ENCODE measurements around the gene ARHGEF2. TPM values are rescaled to one million over a fixed set of nuclear protein-coding genes. Genes with fewer than 3 reads are reported as not detected.

The ARHGEF2 gene
- polyA plus RNA-seq, 2 of the 4 experiments (the other 2 are of a cell fraction) = 21.3 to 67.4 TPM

- Histone ChIP-seq H3K4me1 (peaks cover 63% of the 10 kb centered on the region), H3K4me3 (no peak overlapping the region), H3K27ac (no peak overlapping the region), H3K4me2 (no peak overlapping the region), H3K9me3 (no peaks in the 10 kb centered on the region)
- DNase-seq (ENCODE audit: low read depth in 1 of 2, low spot score in 1 of 2) (no peak), ATAC-seq (no peak), FAIRE-seq (no peak)
- TF ChIP-seq ELK1 (IDR thresholded peaks at IDR 0.05; ENCODE audit: low read depth, low read length) (no peak), RAD21 (conservative IDR thresholded peaks at IDR 0.05 in 1 of 2, IDR thresholded peaks at IDR 0.05 in 1 of 2) (peak in 1 of 2 experiments; percentile 33; a peak in 2 of 5 replicates)
- ChIA-PET CTCF (interaction anchor here (1.0 to 6.4 kb wide), 4 partner anchors 12 to 124 kb away, joined by 3 to 40 read pairs (median 16); partner anchors contain the start of gene ARHGEF2), POLR2A (interaction anchor here (0.7 kb wide), 1 partner anchor 17 kb away, joined by 3 read pairs; no protein-coding TSS in a partner anchor)
- 87% methylated on average over 9 of the region's 9 CpGs for WGBS (ENCODE audit: missing lambda C conversion rate)
Observed at GRCh38 chr1:155966135-155966534, 12.2 kb downstream of the ARHGEF2 start.

DNA sequence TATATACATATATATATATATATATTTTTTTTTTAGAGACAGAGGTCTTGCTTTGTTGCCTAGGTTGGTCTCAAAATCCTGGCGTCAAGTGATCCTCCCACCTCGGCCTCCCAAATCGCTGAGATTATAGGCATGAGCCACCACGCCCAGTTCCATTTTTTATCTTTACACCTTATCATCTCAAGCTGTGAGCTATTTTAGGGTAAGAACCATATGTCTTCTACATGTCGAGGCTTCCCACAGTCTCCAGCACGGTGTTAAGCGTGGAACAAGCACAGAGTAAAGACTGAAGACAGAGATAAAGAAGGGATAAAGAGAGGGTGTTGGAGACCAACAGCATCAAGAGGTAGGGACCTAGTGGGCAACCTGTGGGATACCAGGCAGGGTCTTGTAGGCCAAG lies 14.2 kb downstream of the ARHGEF2 start:
- no peak for FAIRE-seq
- Histone ChIP-seq H3K4me2 (no peak overlapping the region), H3K27ac (no peak overlapping the region), H3K4me1 (peaks cover 58% of the 10 kb centered on the region), H3K4me3 (no peak overlapping the region), H3K9me3 (no peaks in the 10 kb centered on the region)
- TF ChIP-seq, protein P1, sequence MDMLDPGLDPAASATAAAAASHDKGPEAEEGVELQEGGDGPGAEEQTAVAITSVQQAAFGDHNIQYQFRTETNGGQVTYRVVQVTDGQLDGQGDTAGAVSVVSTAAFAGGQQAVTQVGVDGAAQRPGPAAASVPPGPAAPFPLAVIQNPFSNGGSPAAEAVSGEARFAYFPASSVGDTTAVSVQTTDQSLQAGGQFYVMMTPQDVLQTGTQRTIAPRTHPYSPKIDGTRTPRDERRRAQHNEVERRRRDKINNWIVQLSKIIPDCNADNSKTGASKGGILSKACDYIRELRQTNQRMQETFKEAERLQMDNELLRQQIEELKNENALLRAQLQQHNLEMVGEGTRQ (IDR thresholded peaks at IDR 0.05) = no peak
- no peak for TF ChIP-seq HEYL (CRISPR knock-in tag; IDR thresholded peaks at IDR 0.05)
- TF ChIP-seq HOXB5 (CRISPR knock-in tag; IDR thresholded peaks at IDR 0.05) = no peak
- TF ChIP-seq RCOR1 (IDR thresholded peaks at IDR 0.05; ENCODE audit: low read depth, low read length) = no peak
- POLR2A ChIA-PET = no interaction called here
- DNase-seq (ENCODE audit: low read depth in 1 of 2, low spot score in 1 of 2) = no peak
- 93% methylated on average over 7 of the region's 7 CpGs for WGBS (ENCODE audit: missing lambda C conversion rate)
- no peak for ATAC-seq
- CTCF ChIA-PET = interaction anchor here (0.9 to 1.4 kb wide), 2 partner anchors 10 to 102 kb away, joined by 3 to 5 read pairs; no protein-coding TSS in a partner anchor

- H3K4me3 ChIP-seq = 0 out of 3 replicates have a peak overlapping the region, but pooled peaks have one; percentile 8
- FAIRE-seq = no peak
- 82% methylated on average over 18 of the region's 18 CpGs for WGBS (ENCODE audit: missing lambda C conversion rate)
Observed at GRCh38 chr1:155962599-155963211, 15.6 kb downstream of the ARHGEF2 start.

More at GRCh38 chr1:155962599-155963211, 15.6 kb downstream of the ARHGEF2 start:
- ChIA-PET POLR2A (interaction anchor here (1.1 to 1.2 kb wide), 3 partner anchors 16 to 27 kb away, joined by 3 to 9 read pairs (median 6); partner anchors contain the start of gene ARHGEF2), CTCF (interaction anchor here (0.6 to 5.9 kb wide), 16 partner anchors 9 to 238 kb away, joined by 3 to 43 read pairs (median 6); partner anchors contain the start of gene ARHGEF2)
- peaks cover 43% of the 10 kb centered on the region for H3K4me1 ChIP-seq
- TF ChIP-seq ELK1 (IDR thresholded peaks at IDR 0.05; ENCODE audit: low read depth, low read length) (no peak), HDAC2 (IDR thresholded peaks at IDR 0.05) (no peak), HES2 (IDR thresholded peaks at IDR 0.05) (no peak), RFX5 (IDR thresholded peaks at IDR 0.05) (no peak), ZFP36 (IDR thresholded peaks at IDR 0.05; ENCODE audit: borderline replicate concordance, partially characterized antibody) (no peak), FOSB (CRISPR knock-in tag; IDR thresholded peaks at IDR 0.05) (no peak), PHF8 (IDR thresholded peaks at IDR 0.05; ENCODE audit: borderline replicate concordance, low read depth) (no peak), FOXS1 (CRISPR knock-in tag; IDR thresholded peaks at IDR 0.05) (no peak), CHD2 (IDR thresholded peaks at IDR 0.05; ENCODE audit: low read length, partially characterized antibody) (no peak), SMC3 (IDR thresholded peaks at IDR 0.05) (no peak), CHD4 (IDR thresholded peaks at IDR 0.05; ENCODE audit: borderline replicate concordance) (no peak), RAD21 (conservative IDR thresholded peaks at IDR 0.05 in 1 of 2, IDR thresholded peaks at IDR 0.05 in 1 of 2) (no peak), JUN (IDR thresholded peaks at IDR 0.05) (no peak), EHF (CRISPR knock-in tag; IDR thresholded peaks at IDR 0.05) (no peak), FOSL2 (IDR thresholded peaks at IDR 0.05) (no peak), FOSL2 (CRISPR knock-in tag; IDR thresholded peaks at IDR 0.05) (no peak), KDM5A (IDR thresholded peaks at IDR 0.05) (no peak), CBX8 (IDR thresholded peaks at IDR 0.05) (no peak), MYC (IDR thresholded peaks at IDR 0.05; ENCODE audit: borderline replicate concordance, low read length) (no peak)
- TF ChIP-seq, protein P2, sequence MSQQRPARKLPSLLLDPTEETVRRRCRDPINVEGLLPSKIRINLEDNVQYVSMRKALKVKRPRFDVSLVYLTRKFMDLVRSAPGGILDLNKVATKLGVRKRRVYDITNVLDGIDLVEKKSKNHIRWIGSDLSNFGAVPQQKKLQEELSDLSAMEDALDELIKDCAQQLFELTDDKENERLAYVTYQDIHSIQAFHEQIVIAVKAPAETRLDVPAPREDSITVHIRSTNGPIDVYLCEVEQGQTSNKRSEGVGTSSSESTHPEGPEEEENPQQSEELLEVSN (IDR thresholded peaks at IDR 0.05; ENCODE audit: borderline replicate concordance, low read depth) = no peak
- DNase-seq (ENCODE audit: low read depth in 1 of 2, low spot score in 1 of 2) (no peak), ATAC-seq (peak; percentile 9 to 11; a peak in 4 of 6 replicates)
- H3K4me2 ChIP-seq = peak overlapping the region; percentile 66
- peak overlapping the region; percentile 91 to 95 for H3K27ac ChIP-seq
- H3K9me3 ChIP-seq = no peaks in the 10 kb centered on the region
